Mammary epithelial cell (primary cell): ENCODE measurements around the gene APAF1.

ENCODE experiments used
- CTCF ChIP-seq, 2 donors: IDR thresholded peaks in 1 of 2; conservative IDR thresholded peaks in 1 of 2; 2 replicates each; pipeline ENCODE4 v1.5.1; 2011 to 2012; ENCODE audit warnings: inconsistent platforms in 2 of 2, low read length in 2 of 2, mild to moderate bottlenecking in 2 of 2, control low read depth in 1 of 2, low read depth in 1 of 2; ENCODE audit not compliant: insufficient read depth in 1 of 2; ENCODE audit errors: extremely low read depth in 1 of 2
- EZH2 ChIP-seq: IDR thresholded peaks from 2 replicates; pipeline ENCODE4 v1.6.1; 2012; ENCODE audit warnings: low read length, inconsistent platforms, borderline replicate concordance

GRCh38 chr12:98735821-98736220 lies 90.7 kb downstream of the APAF1 start:
- TF ChIP-seq CTCF (conservative IDR thresholded peaks at IDR 0.05 in 1 of 2, IDR thresholded peaks at IDR 0.05 in 1 of 2; ENCODE audit: extremely low read depth in 1 of 2, insufficient read depth in 1 of 2, low read depth in 1 of 2, low read length in 2 of 2) (no peak), EZH2 (no peak)
